Measurements from ENCODE around the gene GAD2.

The GAD2 gene

GRCh38 chr10:26303366-26303765 lies 86.8 kb downstream of the GAD2 start:
- Histone ChIP-seq H3K79me1 (ENCODE audit: low read length) (no peaks in the 10 kb centered on the region), H3K14ac (ENCODE audit: low read length) (no peak overlapping the region), H4K91ac (ENCODE audit: low read depth, low read length) (no peak overlapping the region), H2AK5ac (ENCODE audit: low read length) (no peak overlapping the region), H3K4me1 (ENCODE audit: control insufficient read depth in 1 of 2, insufficient read depth in 2 of 2, low read length in 2 of 2) (no peaks in the 10 kb centered on the region), H4K8ac (ENCODE audit: low read depth, low read length) (no peak overlapping the region), H3K23ac (ENCODE audit: low read length) (no peak overlapping the region), H3K36me3 (ENCODE audit: control insufficient read depth in 1 of 2, insufficient read depth in 2 of 2, low read length in 2 of 2) (no peaks in the 10 kb centered on the region), H3K9me3 (ENCODE audit: insufficient read depth, low read depth, low read length) (no peaks in the 10 kb centered on the region), H2BK12ac (ENCODE audit: low read length) (no peak overlapping the region), H3K4me2 (ENCODE audit: low read length) (no peak overlapping the region), H3K27me3 (ENCODE audit: insufficient read depth, low read length) (no peaks in the 10 kb centered on the region), H2BK5ac (ENCODE audit: low read depth, low read length, poor library complexity) (no peak overlapping the region), H3K79me2 (ENCODE audit: control insufficient read depth, insufficient read depth, low read length, poor library complexity) (no peaks in the 10 kb centered on the region), H3K18ac (ENCODE audit: low read length) (no peak overlapping the region), H4K12ac (ENCODE audit: low read depth, low read length) (no peak overlapping the region), H2BK120ac (ENCODE audit: insufficient read depth, low read length, poor library complexity) (no peak overlapping the region), H3K9ac (ENCODE audit: low read length) (no peak overlapping the region), H3K4ac (ENCODE audit: low read depth, low read length) (no peak overlapping the region), H3K27ac (ENCODE audit: low read depth, low read length) (no peak overlapping the region), H3K4me3 (ENCODE audit: low read depth, low read length) (no peak overlapping the region), H2AFZ (ENCODE audit: insufficient read depth, low read length, poor library complexity) (no peak overlapping the region)
- DNase-seq: no peak

- Histone ChIP-seq H3K23ac (ENCODE audit: low read length) (no peak overlapping the region), H2BK120ac (ENCODE audit: insufficient read depth, low read length, poor library complexity) (no peak overlapping the region), H4K91ac (ENCODE audit: low read depth, low read length) (no peak overlapping the region), H3K9me3 (ENCODE audit: insufficient read depth, low read depth, low read length) (no peaks in the 10 kb centered on the region), H2AFZ (ENCODE audit: insufficient read depth, low read length, poor library complexity) (no peak overlapping the region), H3K36me3 (ENCODE audit: control insufficient read depth in 1 of 2, insufficient read depth in 2 of 2, low read length in 2 of 2) (no peaks in the 10 kb centered on the region), H2AK5ac (ENCODE audit: low read length) (no peak overlapping the region), H3K14ac (ENCODE audit: low read length) (no peak overlapping the region), H3K4me1 (ENCODE audit: control insufficient read depth in 1 of 2, insufficient read depth in 2 of 2, low read length in 2 of 2) (no peaks in the 10 kb centered on the region), H3K4ac (ENCODE audit: low read depth, low read length) (no peak overlapping the region), H2BK12ac (ENCODE audit: low read length) (no peak overlapping the region), H3K27ac (ENCODE audit: low read depth, low read length) (no peak overlapping the region), H3K4me2 (ENCODE audit: low read length) (no peak overlapping the region), H3K79me1 (ENCODE audit: low read length) (no peaks in the 10 kb centered on the region), H3K18ac (ENCODE audit: low read length) (no peak overlapping the region), H3K4me3 (ENCODE audit: low read depth, low read length) (no peak overlapping the region), H3K9ac (ENCODE audit: low read length) (no peak overlapping the region), H3K79me2 (ENCODE audit: control insufficient read depth, insufficient read depth, low read length, poor library complexity) (no peaks in the 10 kb centered on the region), H3K27me3 (ENCODE audit: insufficient read depth, low read length) (no peaks in the 10 kb centered on the region), H2BK5ac (ENCODE audit: low read depth, low read length, poor library complexity) (no peak overlapping the region), H4K8ac (ENCODE audit: low read depth, low read length) (no peak overlapping the region), H4K12ac (ENCODE audit: low read depth, low read length) (no peak overlapping the region)
- DNase-seq: no peak
- no CpG with 5 or more reads among the region's 3 CpGs for WGBS (ENCODE audit: extremely low coverage, insufficient coverage, insufficient read length)
Observed at GRCh38 chr10:26310361-26310760, 93.8 kb downstream of the GAD2 start.

GRCh38 chr10:26311383-26311940 lies 94.9 kb downstream of the GAD2 start:
- Histone ChIP-seq H2BK120ac (ENCODE audit: insufficient read depth, low read length, poor library complexity) (no peak overlapping the region), H3K36me3 (ENCODE audit: control insufficient read depth in 1 of 2, insufficient read depth in 2 of 2, low read length in 2 of 2) (no peaks in the 10 kb centered on the region), H3K9ac (ENCODE audit: low read length) (no peak overlapping the region), H3K4me1 (ENCODE audit: control insufficient read depth in 1 of 2, insufficient read depth in 2 of 2, low read length in 2 of 2) (no peaks in the 10 kb centered on the region), H3K4me2 (ENCODE audit: low read length) (no peak overlapping the region), H4K8ac (ENCODE audit: low read depth, low read length) (no peak overlapping the region), H3K14ac (ENCODE audit: low read length) (no peak overlapping the region), H3K27ac (ENCODE audit: low read depth, low read length) (no peak overlapping the region), H4K91ac (ENCODE audit: low read depth, low read length) (no peak overlapping the region), H2AK5ac (ENCODE audit: low read length) (no peak overlapping the region), H3K9me3 (ENCODE audit: insufficient read depth, low read depth, low read length) (no peaks in the 10 kb centered on the region), H3K79me2 (ENCODE audit: control insufficient read depth, insufficient read depth, low read length, poor library complexity) (no peaks in the 10 kb centered on the region), H3K4ac (ENCODE audit: low read depth, low read length) (no peak overlapping the region), H3K23ac (ENCODE audit: low read length) (no peak overlapping the region), H2AFZ (ENCODE audit: insufficient read depth, low read length, poor library complexity) (no peak overlapping the region), H3K4me3 (ENCODE audit: low read depth, low read length) (no peak overlapping the region), H2BK5ac (ENCODE audit: low read depth, low read length, poor library complexity) (no peak overlapping the region), H3K18ac (ENCODE audit: low read length) (no peak overlapping the region), H4K12ac (ENCODE audit: low read depth, low read length) (no peak overlapping the region), H3K27me3 (ENCODE audit: insufficient read depth, low read length) (no peaks in the 10 kb centered on the region), H3K79me1 (ENCODE audit: low read length) (no peaks in the 10 kb centered on the region), H2BK12ac (ENCODE audit: low read length) (no peak overlapping the region)
- WGBS (ENCODE audit: extremely low coverage, insufficient coverage, insufficient read length): no CpG with 5 or more reads among the region's 6 CpGs
- peak; percentile 35 to 72 for DNase-seq

- no peak overlapping the region for H2BK120ac ChIP-seq (ENCODE audit: insufficient read depth, low read length, poor library complexity)
- no peak overlapping the region for H4K91ac ChIP-seq (ENCODE audit: low read depth, low read length)
- H3K14ac ChIP-seq (ENCODE audit: low read length): no peak overlapping the region
- H4K12ac ChIP-seq (ENCODE audit: low read depth, low read length): no peak overlapping the region
- no peak overlapping the region for H3K18ac ChIP-seq (ENCODE audit: low read length)
- H3K4me2 ChIP-seq (ENCODE audit: low read length): no peak overlapping the region
- no peaks in the 10 kb centered on the region for H3K36me3 ChIP-seq (ENCODE audit: control insufficient read depth in 1 of 2, insufficient read depth in 2 of 2, low read length in 2 of 2)
- no peaks in the 10 kb centered on the region for H3K79me2 ChIP-seq (ENCODE audit: control insufficient read depth, insufficient read depth, low read length, poor library complexity)
- no CpG with 5 or more reads among the region's 10 CpGs for WGBS (ENCODE audit: extremely low coverage, insufficient coverage, insufficient read length)
- H3K27me3 ChIP-seq (ENCODE audit: insufficient read depth, low read length): no peaks in the 10 kb centered on the region
- H3K9ac ChIP-seq (ENCODE audit: low read length): no peak overlapping the region
- no peak overlapping the region for H2BK5ac ChIP-seq (ENCODE audit: low read depth, low read length, poor library complexity)
- no peak overlapping the region for H2AFZ ChIP-seq (ENCODE audit: insufficient read depth, low read length, poor library complexity)
- no peaks in the 10 kb centered on the region for H3K9me3 ChIP-seq (ENCODE audit: insufficient read depth, low read depth, low read length)
- no peak overlapping the region for H3K4ac ChIP-seq (ENCODE audit: low read depth, low read length)
- no peak overlapping the region for H3K4me3 ChIP-seq (ENCODE audit: low read depth, low read length)
- H3K79me1 ChIP-seq (ENCODE audit: low read length): no peaks in the 10 kb centered on the region
- H2AK5ac ChIP-seq (ENCODE audit: low read length): no peak overlapping the region
- DNase-seq: peak in 1 of 2 donors; percentile 41
- no peak overlapping the region for H3K27ac ChIP-seq (ENCODE audit: low read depth, low read length)
- no peak overlapping the region for H4K8ac ChIP-seq (ENCODE audit: low read depth, low read length)
- no peak overlapping the region for H2BK12ac ChIP-seq (ENCODE audit: low read length)
- no peaks in the 10 kb centered on the region for H3K4me1 ChIP-seq (ENCODE audit: control insufficient read depth in 1 of 2, insufficient read depth in 2 of 2, low read length in 2 of 2)
- no peak overlapping the region for H3K23ac ChIP-seq (ENCODE audit: low read length)
Observed at GRCh38 chr10:26314265-26315013, 97.9 kb downstream of the GAD2 start.
